Measurements from ENCODE around the gene CST5. TPM values are rescaled to one million over a fixed set of nuclear protein-coding genes. Genes with fewer than 3 reads are reported as not detected.
A peak's percentile ranks its signal among the peaks of the same experiment; 100 is the strongest.

Gene CST5
- total and polyA plus RNA-seq, 7 donors = not detected

- no peaks in the 10 kb centered on the region for H3K9me3 ChIP-seq
- 50 to 55% methylated on average over 3 of the region's 3 CpGs for WGBS, 2 donors
- intact Hi-C loops (cut with DNase I) = no loop called here
- no peak for DNase-seq
- H3K27ac ChIP-seq = peak overlapping the region in 1 of 4 donors; percentile 72
- no peak overlapping the region for H3K4me3 ChIP-seq
- H3K36me3 ChIP-seq = no peaks in the 10 kb centered on the region
- H3K4me1 ChIP-seq = peaks cover 0 to 39% (median 24%) of the 10 kb centered on the region in 4 donors
- H3K27me3 ChIP-seq = no peaks in the 10 kb centered on the region
- TF ChIP-seq POLR2AphosphoS5 (IDR thresholded peaks at IDR 0.05) = no peak
- no peak for TF ChIP-seq POLR2A (IDR thresholded peaks at IDR 0.05)
- no peak for TF ChIP-seq EP300 (IDR thresholded peaks at IDR 0.05)
- TF ChIP-seq CTCF (IDR thresholded peaks at IDR 0.05) = no peak
Measured at GRCh38 chr20:23873370-23874015, 6.1 kb downstream of the CST5 start.

- Histone ChIP-seq H3K27me3 (no peaks in the 10 kb centered on the region), H3K27ac (no peak overlapping the region), H3K4me1 (peaks cover 0 to 39% (median 24%) of the 10 kb centered on the region in 4 donors), H3K36me3 (no peaks in the 10 kb centered on the region), H3K9me3 (no peaks in the 10 kb centered on the region), H3K4me3 (no peak overlapping the region)
- intact Hi-C loops (cut with DNase I) = no loop called here
- 81 to 95% methylated on average over 1 of the region's 1 CpG for WGBS, 2 donors
- TF ChIP-seq POLR2A (IDR thresholded peaks at IDR 0.05) (no peak), EP300 (IDR thresholded peaks at IDR 0.05) (no peak), CTCF (IDR thresholded peaks at IDR 0.05) (no peak), POLR2AphosphoS5 (IDR thresholded peaks at IDR 0.05) (no peak)
- no peak for DNase-seq
Measured at GRCh38 chr20:23872065-23872464, 7.5 kb downstream of the CST5 start.

- DNase-seq = no peak
- H3K27me3 ChIP-seq = no peaks in the 10 kb centered on the region
- intact Hi-C loops (cut with DNase I) = no loop called here
- peaks cover 0 to 24% (median 13%) of the 10 kb centered on the region in 4 donors for H3K4me1 ChIP-seq
- H3K4me3 ChIP-seq = no peak overlapping the region
- H3K36me3 ChIP-seq = no peaks in the 10 kb centered on the region
- H3K9me3 ChIP-seq = no peaks in the 10 kb centered on the region
- TF ChIP-seq EP300 (IDR thresholded peaks at IDR 0.05) (no peak), POLR2AphosphoS5 (IDR thresholded peaks at IDR 0.05) (no peak), CTCF (IDR thresholded peaks at IDR 0.05) (no peak), POLR2A (IDR thresholded peaks at IDR 0.05) (no peak)
- H3K27ac ChIP-seq = no peak overlapping the region
- 12 to 50% methylated on average over 4 of the region's 4 CpGs for WGBS, 2 donors
Measured at GRCh38 chr20:23870461-23870860, 9.1 kb downstream of the CST5 start.

GRCh38 chr20:23869520-23869919 is 10.0 kb downstream of the CST5 start:
- Histone ChIP-seq H3K27me3 (no peaks in the 10 kb centered on the region), H3K4me1 (peaks cover 0 to 14% (median 5%) of the 10 kb centered on the region in 4 donors), H3K4me3 (no peak overlapping the region), H3K9me3 (no peaks in the 10 kb centered on the region), H3K36me3 (no peaks in the 10 kb centered on the region), H3K27ac (no peak overlapping the region)
- intact Hi-C loops (cut with DNase I) = no loop called here
- WGBS, 2 donors = 56 to 80% methylated on average over 2 of the region's 2 CpGs
- no peak for DNase-seq
- no peak for TF ChIP-seq POLR2A (IDR thresholded peaks at IDR 0.05)
- no peak for TF ChIP-seq POLR2AphosphoS5 (IDR thresholded peaks at IDR 0.05)
- no peak for TF ChIP-seq CTCF (IDR thresholded peaks at IDR 0.05)
- TF ChIP-seq EP300 (IDR thresholded peaks at IDR 0.05) = no peak

- Histone ChIP-seq H3K9me3 (no peaks in the 10 kb centered on the region), H3K4me1 (peaks cover 0 to 4% (median 2%) of the 10 kb centered on the region in 4 donors), H3K27me3 (no peaks in the 10 kb centered on the region), H3K27ac (no peak overlapping the region), H3K4me3 (no peak overlapping the region), H3K36me3 (no peaks in the 10 kb centered on the region)
- intact Hi-C loops (cut with DNase I) = no loop called here
- 45 to 53% methylated on average over 5 of the region's 5 CpGs for WGBS, 2 donors
- no peak for DNase-seq
- TF ChIP-seq CTCF (IDR thresholded peaks at IDR 0.05) (no peak), POLR2AphosphoS5 (IDR thresholded peaks at IDR 0.05) (no peak), EP300 (IDR thresholded peaks at IDR 0.05) (no peak), POLR2A (IDR thresholded peaks at IDR 0.05) (no peak)
Measured at GRCh38 chr20:23868321-23868720, 11.2 kb downstream of the CST5 start.

Measured in sigmoid colon (tissue), 7 donors.